Measurements from ENCODE around the gene SEC22C.

Gene SEC22C

GRCh38 chr3:42517117-42517516, 64.7 kb downstream of the SEC22C start:
- Histone ChIP-seq H3F3A (ENCODE audit: insufficient read depth) (no peaks in the 10 kb centered on the region), H3K27me3 (ENCODE audit: low read length) (no peaks in the 10 kb centered on the region), H3K9me3 (ENCODE audit: insufficient read depth, low read length) (no peaks in the 10 kb centered on the region), H3K79me2 (ENCODE audit: insufficient read depth, low read length) (no peaks in the 10 kb centered on the region), H3K27ac (ENCODE audit: low read depth, low read length) (no peak overlapping the region), H3K9me2 (replicated peaks; ENCODE audit: insufficient read depth, low read length) (no peaks in the 10 kb centered on the region), H3K9ac (ENCODE audit: low read length) (no peak overlapping the region), H2AFZ (ENCODE audit: low read depth, low read length, severe bottlenecking) (no peak overlapping the region), H3K4me2 (ENCODE audit: low read depth, low read length, poor library complexity, severe bottlenecking) (no peak overlapping the region), H4K20me1 (ENCODE audit: low read depth, low read length) (no peaks in the 10 kb centered on the region), H3K36me3 (ENCODE audit: low read length) (no peaks in the 10 kb centered on the region), H3K4me3 (ENCODE audit: insufficient read depth, low read length, poor library complexity, severe bottlenecking) (no peak overlapping the region)
- TF ChIP-seq CTCF (IDR thresholded peaks at IDR 0.05; ENCODE audit: insufficient read depth, low read length, poor library complexity, severe bottlenecking): no peak
- no peak for TF ChIP-seq EZH2phosphoT487 (conservative IDR thresholded peaks at IDR 0.05; ENCODE audit: low read length)

GRCh38 chr3:42516443-42516842, 65.3 kb downstream of the SEC22C start:
- Histone ChIP-seq H3K36me3 (ENCODE audit: low read length) (no peaks in the 10 kb centered on the region), H4K20me1 (ENCODE audit: low read depth, low read length) (no peaks in the 10 kb centered on the region), H3K4me3 (ENCODE audit: insufficient read depth, low read length, poor library complexity, severe bottlenecking) (no peak overlapping the region), H3K4me2 (ENCODE audit: low read depth, low read length, poor library complexity, severe bottlenecking) (no peak overlapping the region), H3K27me3 (ENCODE audit: low read length) (no peaks in the 10 kb centered on the region), H3K27ac (ENCODE audit: low read depth, low read length) (no peak overlapping the region), H3K79me2 (ENCODE audit: insufficient read depth, low read length) (no peaks in the 10 kb centered on the region), H3K9me2 (replicated peaks; ENCODE audit: insufficient read depth, low read length) (no peaks in the 10 kb centered on the region), H3K9me3 (ENCODE audit: insufficient read depth, low read length) (no peaks in the 10 kb centered on the region), H3K9ac (ENCODE audit: low read length) (no peak overlapping the region), H3F3A (ENCODE audit: insufficient read depth) (no peaks in the 10 kb centered on the region), H2AFZ (ENCODE audit: low read depth, low read length, severe bottlenecking) (no peak overlapping the region)
- TF ChIP-seq CTCF (IDR thresholded peaks at IDR 0.05; ENCODE audit: insufficient read depth, low read length, poor library complexity, severe bottlenecking) (no peak), EZH2phosphoT487 (conservative IDR thresholded peaks at IDR 0.05; ENCODE audit: low read length) (no peak)

GRCh38 chr3:42515976-42516375, 65.8 kb downstream of the SEC22C start:
- Histone ChIP-seq H3K27ac (ENCODE audit: low read depth, low read length) (no peak overlapping the region), H3K9me3 (ENCODE audit: insufficient read depth, low read length) (no peaks in the 10 kb centered on the region), H3K9ac (ENCODE audit: low read length) (no peak overlapping the region), H3K79me2 (ENCODE audit: insufficient read depth, low read length) (no peaks in the 10 kb centered on the region), H3K27me3 (ENCODE audit: low read length) (no peaks in the 10 kb centered on the region), H3K4me2 (ENCODE audit: low read depth, low read length, poor library complexity, severe bottlenecking) (no peak overlapping the region), H4K20me1 (ENCODE audit: low read depth, low read length) (no peaks in the 10 kb centered on the region), H3K4me3 (ENCODE audit: insufficient read depth, low read length, poor library complexity, severe bottlenecking) (no peak overlapping the region), H3F3A (ENCODE audit: insufficient read depth) (no peaks in the 10 kb centered on the region), H3K9me2 (replicated peaks; ENCODE audit: insufficient read depth, low read length) (no peaks in the 10 kb centered on the region), H3K36me3 (ENCODE audit: low read length) (no peaks in the 10 kb centered on the region), H2AFZ (ENCODE audit: low read depth, low read length, severe bottlenecking) (no peak overlapping the region)
- TF ChIP-seq EZH2phosphoT487 (conservative IDR thresholded peaks at IDR 0.05; ENCODE audit: low read length) (no peak), CTCF (IDR thresholded peaks at IDR 0.05; ENCODE audit: insufficient read depth, low read length, poor library complexity, severe bottlenecking) (no peak)
